Dedifferentiated amniotic fluid mesenchymal stem cell (primary cell): ENCODE results near the gene PRKCE.

Source experiments
- DNase-seq: peaks from one replicate; pipeline ENCODE4 v3.0.0-alpha.2; 2016; ENCODE audit errors: extremely low spot score

The PRKCE gene

GRCh38 chr2:45725731-45726130 lies 74.3 kb downstream of the PRKCE start:
- DNase-seq: no peak

GRCh38 chr2:45726188-45726587 lies 74.7 kb downstream of the PRKCE start:
- DNase-seq: no peak

GRCh38 chr2:45728458-45728942 lies 77.0 kb downstream of the PRKCE start:
- DNase-seq: no peak

GRCh38 chr2:45729753-45730512 lies 78.5 kb downstream of the PRKCE start:
- no peak for DNase-seq

GRCh38 chr2:45731141-45731540 lies 79.7 kb downstream of the PRKCE start:
- no peak for DNase-seq

- no peak for DNase-seq
Measured at GRCh38 chr2:45732436-45732835, 81.0 kb downstream of the PRKCE start.

- no peak for DNase-seq
Measured at GRCh38 chr2:45732946-45733345, 81.5 kb downstream of the PRKCE start.

GRCh38 chr2:45734336-45734735 lies 82.9 kb downstream of the PRKCE start:
- no peak for DNase-seq

- no peak for DNase-seq
Measured at GRCh38 chr2:45734952-45735351, 83.5 kb downstream of the PRKCE start.

GRCh38 chr2:45736757-45737704 lies 85.6 kb downstream of the PRKCE start:
- DNase-seq: no peak

- no peak for DNase-seq
Measured at GRCh38 chr2:45739796-45740485, 88.5 kb downstream of the PRKCE start.

GRCh38 chr2:45741161-45741850 lies 89.8 kb downstream of the PRKCE start:
- DNase-seq: no peak

- DNase-seq: peak; percentile 31
Measured at GRCh38 chr2:45743531-45744396, 92.3 kb downstream of the PRKCE start.

GRCh38 chr2:45745231-45745630 lies 93.8 kb downstream of the PRKCE start:
- DNase-seq: no peak

- DNase-seq: no peak
Measured at GRCh38 chr2:45746888-45747287, 95.4 kb downstream of the PRKCE start.

GRCh38 chr2:45747363-45747762 lies 95.9 kb downstream of the PRKCE start:
- DNase-seq: no peak

GRCh38 chr2:45748239-45748638 lies 96.8 kb downstream of the PRKCE start:
- peak; percentile 91 for DNase-seq

- DNase-seq: no peak
Measured at GRCh38 chr2:45750001-45750400, 98.5 kb downstream of the PRKCE start.

- DNase-seq: no peak
Measured at GRCh38 chr2:45750484-45750883, 99.0 kb downstream of the PRKCE start.

- DNase-seq: no peak
Measured at GRCh38 chr2:45753381-45753780, 101.9 kb downstream of the PRKCE start.
